GM10248 (cell line): Measurements from ENCODE around the gene EHMT1.
A peak's percentile ranks its signal among the peaks of the same experiment; 100 is the strongest.
"Not testable (repeated sequence)": the region's sequence is repeated elsewhere in the genome, so short reads cannot be mapped to it uniquely, and the experiment has no call there.

Source experiments
- CTCF ChIA-PET: fragments of 300-600 bp; sonication (Branson Sonifier 250); formaldehyde crosslinking; extraction: SDS; loops from one replicate; lab custom pipeline; 2021; ENCODE audit warnings: antibody characterized with exemption; lab: Yijun Ruan, JAX
- POLR2A ChIA-PET: fragments of 350-650 bp; sonication (Branson Sonifier 250); formaldehyde crosslinking; extraction: SDS; loops from one replicate; lab custom pipeline; 2020; ENCODE audit warnings: antibody characterized with exemption; lab: Yijun Ruan, JAX
- DNase-seq: peaks from one replicate; pipeline ENCODE4 v3.0.0; 2012; ENCODE audit errors: extremely low spot score
- TF ChIP-seq, protein P1 (sequence below): IDR thresholded peaks from 2 replicates; pipeline ENCODE4 v1.5.1; 2012; ENCODE audit warnings: mild to moderate bottlenecking, low read depth; ENCODE audit errors: extremely low read depth, missing control alignments, control extremely low read depth

EHMT1 gene

GRCh38 chr9:137588891-137589290 lies 29.9 kb upstream of the EHMT1 start:
- ChIA-PET POLR2A (no interaction called here), CTCF (interaction anchor here (0.8 to 8.3 kb wide), 3 partner anchors 10 to 137 kb away, joined by 3 to 74 read pairs (median 3); partner anchors contain the start of gene DPH7)
- TF ChIP-seq, protein P1, sequence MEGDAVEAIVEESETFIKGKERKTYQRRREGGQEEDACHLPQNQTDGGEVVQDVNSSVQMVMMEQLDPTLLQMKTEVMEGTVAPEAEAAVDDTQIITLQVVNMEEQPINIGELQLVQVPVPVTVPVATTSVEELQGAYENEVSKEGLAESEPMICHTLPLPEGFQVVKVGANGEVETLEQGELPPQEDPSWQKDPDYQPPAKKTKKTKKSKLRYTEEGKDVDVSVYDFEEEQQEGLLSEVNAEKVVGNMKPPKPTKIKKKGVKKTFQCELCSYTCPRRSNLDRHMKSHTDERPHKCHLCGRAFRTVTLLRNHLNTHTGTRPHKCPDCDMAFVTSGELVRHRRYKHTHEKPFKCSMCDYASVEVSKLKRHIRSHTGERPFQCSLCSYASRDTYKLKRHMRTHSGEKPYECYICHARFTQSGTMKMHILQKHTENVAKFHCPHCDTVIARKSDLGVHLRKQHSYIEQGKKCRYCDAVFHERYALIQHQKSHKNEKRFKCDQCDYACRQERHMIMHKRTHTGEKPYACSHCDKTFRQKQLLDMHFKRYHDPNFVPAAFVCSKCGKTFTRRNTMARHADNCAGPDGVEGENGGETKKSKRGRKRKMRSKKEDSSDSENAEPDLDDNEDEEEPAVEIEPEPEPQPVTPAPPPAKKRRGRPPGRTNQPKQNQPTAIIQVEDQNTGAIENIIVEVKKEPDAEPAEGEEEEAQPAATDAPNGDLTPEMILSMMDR, result no peak
- no peak for DNase-seq

DNA sequence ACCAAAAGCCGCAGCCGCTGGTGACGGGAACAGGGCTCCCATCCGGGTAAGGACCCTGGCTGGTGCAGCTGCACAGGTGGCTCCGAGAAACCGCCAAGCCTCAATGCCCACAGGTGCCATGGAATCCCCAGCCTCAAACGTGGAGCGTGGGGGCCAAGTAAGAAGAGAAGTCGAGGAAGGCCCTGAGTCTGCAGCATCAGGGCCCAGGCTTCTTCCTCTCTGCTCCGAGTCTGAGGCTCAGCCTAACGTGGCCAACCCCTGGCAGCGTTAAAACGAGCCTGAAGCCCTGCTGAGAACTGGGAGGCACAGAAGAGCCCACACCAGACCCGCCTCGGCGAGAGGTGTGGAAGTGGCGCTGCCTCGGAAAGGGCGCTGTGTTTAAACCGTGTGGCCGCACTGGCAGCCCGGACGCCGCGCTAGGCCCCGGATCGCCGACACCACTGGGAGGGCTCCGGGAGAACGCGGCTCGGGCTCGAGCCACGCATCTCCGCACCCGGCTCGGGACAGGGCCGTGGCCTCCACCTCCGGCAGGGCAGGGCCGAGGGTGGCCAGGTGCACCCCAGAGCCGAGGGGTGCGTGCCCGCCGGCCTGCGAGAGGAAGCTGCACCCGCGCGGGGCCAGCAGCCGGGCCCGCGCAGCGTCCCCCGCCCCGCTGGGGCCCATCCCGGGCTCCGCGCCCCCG lies 29.2 kb upstream of the EHMT1 start:
- ChIA-PET POLR2A (no interaction called here), CTCF (interaction anchor here (8.3 kb wide), 1 partner anchor 10 kb away, joined by 74 read pairs; the partner anchor contains the start of gene DPH7)
- DNase-seq, result no peak
- TF ChIP-seq, protein P1, result no peak

GRCh38 chr9:137590123-137590468 lies 28.7 kb upstream of the EHMT1 start:
- TF ChIP-seq, protein P1, result no peak
- no peak for DNase-seq
- ChIA-PET POLR2A (interaction anchor here (0.9 to 1.1 kb wide), 2 partner anchors 15 to 38 kb away, joined by 3 to 4 read pairs; partner anchors contain the start of gene MRPL41), CTCF (interaction anchor here (8.3 kb wide), 1 partner anchor 11 kb away, joined by 74 read pairs; the partner anchor contains the start of gene DPH7)

DNA sequence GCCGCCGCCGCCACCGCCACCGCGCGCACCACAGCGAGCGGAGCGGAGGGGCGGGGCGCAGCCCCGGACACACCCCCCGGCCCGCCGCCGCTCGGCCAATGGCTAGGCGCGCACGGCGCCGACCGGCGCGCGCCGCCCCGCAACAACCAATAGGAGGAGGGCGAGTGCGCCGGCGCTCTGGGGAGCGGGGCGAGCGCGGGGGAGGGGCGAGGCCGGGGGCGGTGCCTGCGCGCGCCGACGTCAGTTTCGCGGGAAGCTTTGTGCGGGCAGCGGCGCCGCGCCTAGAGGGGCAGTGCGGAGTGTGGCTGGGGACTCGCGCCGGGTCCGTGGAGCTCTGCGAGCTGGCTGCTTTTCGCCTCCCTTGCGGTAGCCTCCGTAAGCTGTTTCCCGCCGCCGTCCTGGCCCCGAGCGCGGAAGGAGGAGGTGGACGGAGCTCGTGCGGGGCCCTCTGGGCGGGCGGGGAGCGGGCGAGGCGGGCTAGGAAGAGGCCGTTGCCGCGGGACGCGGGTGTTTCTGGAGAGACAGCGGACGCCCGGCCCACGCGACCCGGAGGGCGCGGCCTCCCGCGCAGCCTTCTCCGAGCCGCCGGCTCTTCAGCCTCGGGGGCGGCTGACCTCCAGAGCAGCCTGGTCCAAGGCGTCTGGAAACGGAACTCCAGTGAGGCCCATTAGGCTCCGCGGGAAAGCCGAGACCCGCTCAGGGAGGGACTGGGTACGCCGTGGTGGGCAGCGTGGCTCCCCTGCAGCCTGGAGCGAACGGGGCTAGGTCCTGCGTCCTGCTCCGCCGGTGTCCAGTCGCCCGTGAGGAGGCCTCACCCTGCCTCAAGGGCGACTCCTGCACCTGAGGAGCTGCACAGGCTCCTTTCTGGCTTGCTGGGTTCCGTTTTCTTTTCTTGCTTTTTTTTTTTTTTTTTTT lies 28.1 kb upstream of the EHMT1 start, which contains the start of gene ZMYND19:
TSS of gene ZMYND19 (minus strand) at position 44 of the 915 bp plus-strand sequence. CDS start 249 bp downstream, outside the sequence.
- ChIA-PET POLR2A (interaction anchor here (0.9 to 1.1 kb wide), 2 partner anchors 15 to 39 kb away, joined by 3 to 4 read pairs; partner anchors contain the start of gene MRPL41), CTCF (interaction anchor here (1.9 to 8.3 kb wide), 2 partner anchors 11 to 17 kb away, joined by 6 to 74 read pairs; partner anchors contain the start of gene DPH7)
- peak; percentile 100 for DNase-seq
- TF ChIP-seq, protein P1, result no peak

- TF ChIP-seq, protein P1, result no peak
- ChIA-PET POLR2A (no interaction called here), CTCF (interaction anchor here (8.3 kb wide), 1 partner anchor 13 kb away, joined by 74 read pairs; the partner anchor contains the start of gene DPH7)
- no peak for DNase-seq
Observed at GRCh38 chr9:137592767-137593166, 26.0 kb upstream of the EHMT1 start.

- DNase-seq, result no peak
- ChIA-PET CTCF (interaction anchor here (8.3 kb wide), 1 partner anchor 14 kb away, joined by 74 read pairs; the partner anchor contains the start of gene DPH7), POLR2A (no interaction called here)
- TF ChIP-seq, protein P1, result no peak
Observed at GRCh38 chr9:137593176-137593575, 25.6 kb upstream of the EHMT1 start.

GRCh38 chr9:137596577-137596976 lies 22.2 kb upstream of the EHMT1 start:
- CTCF ChIA-PET, result interaction anchor here (0.8 kb wide), 1 partner anchor 17 kb away, joined by 3 read pairs; no protein-coding TSS in a partner anchor

More at GRCh38 chr9:137596577-137596976, 22.2 kb upstream of the EHMT1 start:
- POLR2A ChIA-PET, DNase-seq: not testable (repeated sequence)
